ENCODE results near the gene SLC46A1.
A peak's percentile ranks its signal among the peaks of the same experiment; 100 is the strongest.

SLC46A1 gene

DNA sequence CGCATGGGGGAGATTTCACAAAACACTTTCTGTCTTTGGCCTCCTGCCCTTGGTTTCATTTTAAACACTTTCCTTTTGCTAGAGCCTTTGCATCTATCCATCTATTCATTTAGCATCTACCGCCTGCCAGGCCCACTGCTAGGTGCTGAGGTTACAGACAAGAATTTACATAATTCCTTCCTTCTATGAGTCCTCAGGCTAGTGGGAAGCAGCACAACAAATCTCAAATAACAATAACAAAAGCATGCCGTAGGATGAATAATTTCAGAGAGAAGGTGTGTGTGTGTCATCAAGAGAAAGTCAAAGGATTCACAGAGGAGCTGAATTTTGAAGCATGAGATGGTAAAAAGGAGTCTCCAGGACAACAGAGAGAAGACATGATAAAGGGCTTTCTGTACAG, 6.1 kb upstream of the SLC46A1 start:
- no peak overlapping the region for H3K4me3 Mint-ChIP-seq
- peaks cover 5% of the 10 kb centered on the region for H3K4me1 Mint-ChIP-seq
- no peaks in the 10 kb centered on the region for H3K36me3 Mint-ChIP-seq
- H3K27me3 Mint-ChIP-seq: no peaks in the 10 kb centered on the region
- no peak for ATAC-seq
- no peaks in the 10 kb centered on the region for H3K9me3 Mint-ChIP-seq
- H3K27ac Mint-ChIP-seq: no peak overlapping the region

- H3K4me3 Mint-ChIP-seq: no peak overlapping the region
Observed at GRCh38 chr17:28407974-28408306, 1.9 kb upstream of the SLC46A1 start.

DNA sequence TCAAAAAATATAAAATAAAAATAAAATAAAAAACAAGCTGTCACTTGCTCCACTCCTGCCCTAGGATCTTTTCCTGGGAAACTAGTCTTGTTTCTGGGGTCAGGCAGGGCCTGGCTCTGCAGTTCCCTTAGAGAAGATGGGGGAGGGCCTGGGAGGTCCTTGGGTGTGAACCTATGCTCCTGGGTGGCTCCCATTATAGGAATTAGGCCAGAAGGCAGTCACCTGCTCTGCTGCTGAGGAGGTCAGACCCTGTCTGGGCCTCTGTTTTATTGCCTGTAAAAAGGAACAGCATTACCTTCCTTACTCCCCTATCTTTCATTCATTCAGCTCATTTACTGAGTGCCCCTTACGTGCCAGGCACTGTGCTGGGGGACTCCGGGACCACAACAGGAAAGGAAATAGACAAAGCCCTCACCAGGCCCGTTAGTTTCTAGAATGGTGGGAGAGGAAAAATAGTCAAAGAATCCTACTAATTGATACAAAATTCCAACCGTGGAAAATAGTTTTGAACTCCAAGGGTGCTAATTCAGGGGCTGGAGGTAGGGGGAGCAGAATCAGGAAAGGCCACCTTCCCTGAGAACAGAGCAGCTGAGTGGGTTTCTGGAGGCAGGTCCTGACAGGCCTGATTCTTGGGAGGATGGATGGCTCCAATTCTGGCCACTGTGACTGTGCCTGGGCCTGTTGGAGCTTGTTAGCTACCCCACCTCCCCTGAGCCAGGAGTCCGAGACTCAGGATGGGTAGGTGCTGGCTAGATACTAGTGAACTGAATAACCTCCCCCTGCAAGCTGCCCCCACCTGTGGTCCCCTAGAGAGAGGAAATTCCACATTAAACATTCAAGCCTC, 1.3 kb upstream of the SLC46A1 start:
- peaks cover 25% of the 10 kb centered on the region for H3K4me1 Mint-ChIP-seq
- no peaks in the 10 kb centered on the region for H3K9me3 Mint-ChIP-seq
- H3K27ac Mint-ChIP-seq: no peak overlapping the region
- no peaks in the 10 kb centered on the region for H3K27me3 Mint-ChIP-seq
- H3K36me3 Mint-ChIP-seq: no peaks in the 10 kb centered on the region
- H3K4me3 Mint-ChIP-seq: no peak overlapping the region
- ATAC-seq: no peak

More at GRCh38 chr17:28407974-28408306, 1.9 kb upstream of the SLC46A1 start:
- Mint-ChIP-seq H3K27me3 (no peaks in the 10 kb centered on the region), H3K27ac (no peak overlapping the region), H3K9me3 (no peaks in the 10 kb centered on the region), H3K36me3 (no peaks in the 10 kb centered on the region), H3K4me1 (peaks cover 25% of the 10 kb centered on the region)
- no peak for ATAC-seq

DNA sequence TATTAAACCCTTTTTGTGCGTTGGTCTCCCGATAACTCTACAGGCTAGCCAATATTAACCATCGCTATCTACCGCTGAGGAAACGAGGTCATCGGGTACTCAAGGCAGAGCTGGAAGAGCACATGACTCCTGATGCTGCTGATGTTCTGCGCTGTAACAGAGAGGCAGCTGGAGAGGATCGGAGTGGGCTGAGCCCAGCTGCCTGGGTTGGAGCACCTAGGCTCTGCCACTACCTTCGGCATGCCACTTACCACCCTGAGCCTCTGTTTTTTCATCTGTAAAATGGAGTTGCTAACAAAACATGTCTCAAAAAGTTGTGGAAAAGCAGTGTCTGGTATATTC, 432 bp upstream of the SLC46A1 start:
- Mint-ChIP-seq H3K4me1 (peaks cover 25% of the 10 kb centered on the region), H3K9me3 (no peaks in the 10 kb centered on the region), H3K36me3 (no peaks in the 10 kb centered on the region), H3K27ac (no peak overlapping the region), H3K27me3 (no peaks in the 10 kb centered on the region), H3K4me3 (peak overlapping the region; percentile 67)
- no peak for ATAC-seq

DNA sequence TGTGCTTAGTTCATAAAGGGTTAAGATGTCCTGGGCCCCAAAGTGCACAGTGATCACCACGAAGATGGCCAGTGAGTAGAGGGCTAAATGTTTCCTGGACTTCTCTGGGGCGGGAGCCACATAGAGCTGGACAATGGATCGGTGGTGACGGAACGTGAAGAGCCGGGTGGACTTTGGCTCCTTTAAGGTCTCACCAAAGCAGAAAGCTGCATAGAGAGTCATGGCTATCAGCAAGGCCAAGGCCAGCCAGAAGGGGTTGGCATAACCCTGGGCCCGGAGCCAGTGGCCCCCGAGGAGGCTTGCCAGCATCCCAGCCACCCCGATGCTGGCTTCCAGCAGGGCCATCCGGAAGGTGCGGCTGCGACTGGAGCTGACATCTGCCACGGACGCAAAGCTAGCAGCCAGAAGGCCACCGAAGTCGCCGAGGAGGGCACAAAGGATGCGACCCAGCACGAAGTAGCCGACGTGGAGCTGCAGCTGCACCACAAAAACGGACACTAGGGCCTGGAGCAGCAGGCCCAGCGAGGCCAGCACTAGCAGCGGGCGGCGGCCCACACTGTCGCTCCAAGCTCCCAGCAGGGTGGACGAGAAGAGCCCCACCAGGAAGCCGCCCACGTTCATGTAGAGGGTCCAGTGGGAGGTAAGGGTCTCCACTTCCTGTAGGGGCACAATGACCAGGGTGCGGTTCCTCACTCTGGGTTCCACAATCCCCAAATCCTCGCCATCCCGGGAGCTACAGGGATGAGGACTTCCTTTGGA, 1.0 kb downstream of the SLC46A1 start:
- ATAC-seq: no peak
- Mint-ChIP-seq H3K4me3 (peak overlapping the region; percentile 83), H3K9me3 (no peaks in the 10 kb centered on the region), H3K27ac (peak overlapping the region; percentile 19), H3K4me1 (peaks cover 25% of the 10 kb centered on the region), H3K36me3 (no peaks in the 10 kb centered on the region), H3K27me3 (no peaks in the 10 kb centered on the region)

GRCh38 chr17:28404461-28404811, 1.6 kb downstream of the SLC46A1 start:
- H3K4me1 Mint-ChIP-seq: peaks cover 25% of the 10 kb centered on the region
- H3K27me3 Mint-ChIP-seq: no peaks in the 10 kb centered on the region
- H3K36me3 Mint-ChIP-seq: no peaks in the 10 kb centered on the region
- no peaks in the 10 kb centered on the region for H3K9me3 Mint-ChIP-seq
- ATAC-seq: no peak
- no peak overlapping the region for H3K27ac Mint-ChIP-seq
- no peak overlapping the region for H3K4me3 Mint-ChIP-seq

DNA sequence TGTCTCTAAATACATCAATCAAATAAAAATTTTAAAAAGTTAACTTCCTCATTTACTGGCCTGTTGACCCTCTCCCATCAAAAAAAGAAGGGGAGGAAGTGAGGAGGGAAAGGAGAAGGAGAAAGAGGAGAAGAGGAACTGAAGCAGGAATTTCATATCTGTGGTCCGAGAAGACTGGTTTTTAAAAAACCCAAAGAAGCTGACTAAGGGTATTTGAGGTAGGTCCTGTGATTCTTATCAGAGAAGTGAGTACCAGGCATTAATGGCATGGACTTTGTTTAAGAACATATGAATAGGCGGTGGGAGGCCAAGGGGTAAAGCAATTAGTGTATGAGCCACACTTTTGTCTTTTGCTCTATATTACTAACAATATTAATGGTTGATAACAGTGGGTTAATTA, 2.0 kb downstream of the SLC46A1 start:
- Mint-ChIP-seq H3K27me3 (no peaks in the 10 kb centered on the region), H3K36me3 (no peaks in the 10 kb centered on the region), H3K4me3 (no peak overlapping the region), H3K27ac (peak overlapping the region; percentile 17), H3K9me3 (no peaks in the 10 kb centered on the region), H3K4me1 (peaks cover 25% of the 10 kb centered on the region)
- no peak for ATAC-seq

GRCh38 chr17:28402844-28403243, 3.2 kb downstream of the SLC46A1 start:
- no peaks in the 10 kb centered on the region for H3K27me3 Mint-ChIP-seq
- peaks cover 5% of the 10 kb centered on the region for H3K36me3 Mint-ChIP-seq
- no peak overlapping the region for H3K4me3 Mint-ChIP-seq
- no peak for ATAC-seq
- H3K27ac Mint-ChIP-seq: no peak overlapping the region
- H3K9me3 Mint-ChIP-seq: no peaks in the 10 kb centered on the region
- peaks cover 33% of the 10 kb centered on the region for H3K4me1 Mint-ChIP-seq

DNA sequence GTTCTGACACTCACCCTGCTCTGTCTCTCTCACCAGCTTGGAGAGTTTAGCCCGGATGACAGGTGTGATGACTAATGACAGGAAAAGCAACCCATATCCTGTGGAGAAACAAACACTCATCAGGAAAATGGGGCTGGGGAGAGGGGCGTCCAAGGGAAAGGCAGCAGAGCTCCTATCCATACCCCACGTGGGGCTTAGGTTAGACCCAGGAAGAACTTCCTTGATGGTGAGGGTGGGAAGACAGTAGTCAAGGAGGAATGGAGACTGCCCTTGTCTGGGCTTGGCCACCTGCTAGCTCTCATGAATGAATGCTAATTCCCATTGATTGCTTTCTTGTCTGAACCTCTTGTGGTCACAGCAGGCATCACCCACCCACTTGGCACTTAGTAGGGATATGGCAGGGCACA, 3.8 kb downstream of the SLC46A1 start:
- peaks cover 11% of the 10 kb centered on the region for H3K36me3 Mint-ChIP-seq
- H3K27ac Mint-ChIP-seq: no peak overlapping the region
- H3K27me3 Mint-ChIP-seq: no peaks in the 10 kb centered on the region

GRCh38 chr17:28399808-28400207, 6.2 kb downstream of the SLC46A1 start:
- no peak overlapping the region for H3K4me3 Mint-ChIP-seq
- no peaks in the 10 kb centered on the region for H3K27me3 Mint-ChIP-seq
- H3K4me1 Mint-ChIP-seq: peaks cover 24% of the 10 kb centered on the region
- H3K9me3 Mint-ChIP-seq: no peaks in the 10 kb centered on the region
- no peak overlapping the region for H3K27ac Mint-ChIP-seq
- no peak for ATAC-seq
- peaks cover 11% of the 10 kb centered on the region for H3K36me3 Mint-ChIP-seq

More for the DNA sequence above, 3.8 kb downstream of the SLC46A1 start:
- Mint-ChIP-seq H3K9me3 (no peaks in the 10 kb centered on the region), H3K4me3 (no peak overlapping the region), H3K4me1 (peaks cover 36% of the 10 kb centered on the region)
- ATAC-seq: no peak

DNA sequence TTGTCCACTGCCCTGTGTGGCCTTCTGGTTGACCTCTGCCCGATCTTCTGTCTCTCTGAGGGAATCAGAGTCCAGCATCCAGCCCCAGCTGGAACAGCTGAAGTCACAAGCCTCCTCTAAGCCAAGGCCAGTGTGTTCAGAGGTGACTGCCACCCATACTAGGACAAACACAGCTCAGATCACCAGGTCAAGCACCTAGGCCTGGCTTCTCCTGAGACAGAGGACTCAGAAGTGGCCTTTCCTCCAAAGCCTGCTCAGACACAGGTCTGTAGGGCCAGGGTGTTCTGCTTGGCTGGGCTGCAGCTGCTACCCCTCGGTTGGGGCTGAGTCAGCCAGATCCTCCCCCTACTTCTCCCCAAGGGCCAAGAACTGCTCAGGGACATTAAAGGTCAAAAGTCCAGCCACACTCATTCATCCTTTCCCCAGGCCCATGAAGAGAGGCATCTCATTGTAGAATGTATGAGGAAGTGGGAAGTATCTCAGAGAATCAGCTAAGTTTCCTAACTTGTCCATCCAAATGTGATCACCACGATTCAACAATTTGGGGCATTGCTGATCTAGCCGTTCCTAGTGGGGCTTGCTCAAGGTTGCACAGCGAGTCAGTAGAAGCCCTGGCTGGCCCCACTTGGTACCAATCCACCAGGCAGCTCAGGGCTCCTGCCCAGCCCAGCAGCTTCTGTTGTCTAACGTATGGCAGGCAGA, 7.6 kb downstream of the SLC46A1 start:
- Mint-ChIP-seq H3K27ac (peak overlapping the region; percentile 46), H3K27me3 (no peaks in the 10 kb centered on the region)

GRCh38 chr17:28397687-28398279, 8.2 kb downstream of the SLC46A1 start:
- Mint-ChIP-seq H3K27ac (peak overlapping the region; percentile 46), H3K4me3 (no peak overlapping the region)

More for the DNA sequence above, 7.6 kb downstream of the SLC46A1 start:
- Mint-ChIP-seq H3K9me3 (no peaks in the 10 kb centered on the region), H3K4me1 (peaks cover 11% of the 10 kb centered on the region), H3K4me3 (no peak overlapping the region), H3K36me3 (peaks cover 19% of the 10 kb centered on the region)
- peak; percentile 63 for ATAC-seq

DNA sequence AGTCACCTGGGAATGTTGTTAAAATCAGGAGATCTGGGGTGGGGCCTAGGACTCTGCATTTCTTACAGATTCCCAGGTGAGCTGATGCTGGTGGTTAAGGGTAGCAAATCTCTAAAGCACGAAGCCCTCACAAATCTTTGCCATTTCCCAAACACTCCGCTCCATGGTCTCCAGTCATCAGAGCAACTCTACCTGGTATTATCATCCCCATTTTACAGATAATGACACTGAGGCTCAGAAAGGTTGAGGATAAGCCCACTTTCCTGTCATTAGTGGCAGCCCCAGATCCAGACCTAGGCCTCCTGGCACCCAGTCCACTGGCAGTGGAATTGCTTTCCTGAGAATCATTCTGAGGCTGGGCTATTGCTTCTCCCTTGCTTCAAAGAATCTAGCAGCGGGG, 8.7 kb downstream of the SLC46A1 start:
- Mint-ChIP-seq H3K27me3 (no peaks in the 10 kb centered on the region), H3K27ac (no peak overlapping the region), H3K4me3 (no peak overlapping the region), H3K4me1 (peaks cover 11% of the 10 kb centered on the region), H3K9me3 (no peaks in the 10 kb centered on the region), H3K36me3 (peaks cover 19% of the 10 kb centered on the region)
- no peak for ATAC-seq

More at GRCh38 chr17:28397687-28398279, 8.2 kb downstream of the SLC46A1 start:
- Mint-ChIP-seq H3K36me3 (peaks cover 19% of the 10 kb centered on the region), H3K4me1 (peaks cover 11% of the 10 kb centered on the region), H3K27me3 (no peaks in the 10 kb centered on the region), H3K9me3 (no peaks in the 10 kb centered on the region)
- no peak for ATAC-seq

DNA sequence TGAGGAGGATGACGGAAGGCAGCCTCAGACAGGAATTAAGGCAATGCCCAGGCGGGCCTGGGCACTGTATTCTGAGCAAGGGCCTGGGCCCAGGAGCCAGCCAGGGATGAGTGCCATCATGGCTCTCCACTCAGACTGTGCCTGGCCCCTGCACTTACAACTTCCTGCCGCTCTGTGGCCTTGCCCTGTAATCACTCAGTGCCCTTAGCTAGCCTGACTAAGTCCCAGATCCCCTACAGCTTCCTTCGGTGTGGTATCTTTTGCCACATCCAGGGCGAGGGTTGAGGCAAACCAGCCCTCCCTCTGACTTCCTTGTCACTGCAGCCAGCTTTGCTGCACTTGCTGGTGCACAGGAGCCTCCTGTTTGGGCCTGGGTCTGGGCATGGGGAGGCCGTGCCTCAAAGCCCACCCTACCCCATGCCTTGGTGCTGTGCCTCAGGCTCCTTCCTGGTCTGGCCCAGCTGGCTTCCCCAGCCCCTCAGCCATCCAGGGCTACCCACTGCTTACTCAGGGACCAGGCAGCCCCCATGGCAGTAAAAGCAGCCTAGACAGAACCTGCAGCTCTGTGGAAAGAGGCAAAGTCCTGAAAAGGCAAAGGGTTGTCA, 9.3 kb downstream of the SLC46A1 start:
- Mint-ChIP-seq H3K4me3 (no peak overlapping the region), H3K9me3 (no peaks in the 10 kb centered on the region), H3K4me1 (peaks cover 11% of the 10 kb centered on the region), H3K27ac (no peak overlapping the region), H3K27me3 (no peaks in the 10 kb centered on the region), H3K36me3 (peaks cover 19% of the 10 kb centered on the region)
- no peak for ATAC-seq

- H3K36me3 Mint-ChIP-seq: peaks cover 27% of the 10 kb centered on the region
- H3K9me3 Mint-ChIP-seq: no peaks in the 10 kb centered on the region
- ATAC-seq: no peak
- no peaks in the 10 kb centered on the region for H3K27me3 Mint-ChIP-seq
- H3K27ac Mint-ChIP-seq: no peak overlapping the region
- H3K4me1 Mint-ChIP-seq: peaks cover 11% of the 10 kb centered on the region
- H3K4me3 Mint-ChIP-seq: no peak overlapping the region
Observed at GRCh38 chr17:28395968-28396367, 10.0 kb downstream of the SLC46A1 start.

Data from stimulated activated memory B cell treated with anti-CD40 and anti-IgM and Interleukin-4, amounts not matched to agents 10 μg/mL and 1 μg/mL and 100 μg/mL, for 72 hours (primary cell).